GM21447 (cell line): ENCODE results near the gene SOS1.
"Not testable (repeated sequence)": the region's sequence is repeated elsewhere in the genome, so short reads cannot be mapped to it uniquely, and the experiment has no call there.

Experiments used
- ATAC-seq: cut with Tn5 transposase; IDR thresholded peaks from one replicate; pipeline ENCODE4 v1.9.1; 2021; ENCODE audit not compliant: unreplicated experiment

Gene SOS1

GRCh38 chr2:39120771-39121522 lies at the start of gene SOS1:
Gene SOS1, minus strand, starts transcription at chr2:39121051. Its CDS starts 629 bp downstream, at chr2:39120422.
- ATAC-seq, result peak; percentile 42

GRCh38 chr2:39164089-39164488 lies 43.2 kb upstream of the SOS1 start:
- no peak for ATAC-seq

- no peak for ATAC-seq
These were observed 40.1 kb upstream of the SOS1 start for GRCh38 chr2:39160982-39161381.

GRCh38 chr2:39159283-39159682 lies 38.4 kb upstream of the SOS1 start:
- ATAC-seq, result no peak

GRCh38 chr2:39158351-39158750 lies 37.5 kb upstream of the SOS1 start:
- no peak for ATAC-seq

GRCh38 chr2:39156846-39157245 lies 36.0 kb upstream of the SOS1 start:
- ATAC-seq, result no peak

- ATAC-seq, result no peak
These were observed 35.3 kb upstream of the SOS1 start for GRCh38 chr2:39156107-39156506.

GRCh38 chr2:39155573-39155972 lies 34.7 kb upstream of the SOS1 start:
- ATAC-seq, result not testable (repeated sequence)

GRCh38 chr2:39154944-39155343 lies 34.1 kb upstream of the SOS1 start:
- ATAC-seq, result no peak

- no peak for ATAC-seq
These were observed 32.5 kb upstream of the SOS1 start for GRCh38 chr2:39153312-39153711.

GRCh38 chr2:39152504-39152903 lies 31.7 kb upstream of the SOS1 start:
- ATAC-seq, result no peak

GRCh38 chr2:39150890-39151497 lies 30.1 kb upstream of the SOS1 start:
- no peak for ATAC-seq

- no peak for ATAC-seq
These were observed 29.3 kb upstream of the SOS1 start for GRCh38 chr2:39150102-39150562.

GRCh38 chr2:39146630-39147029 lies 25.8 kb upstream of the SOS1 start:
- ATAC-seq, result no peak

GRCh38 chr2:39145906-39146421 lies 25.1 kb upstream of the SOS1 start:
- ATAC-seq, result no peak

GRCh38 chr2:39144416-39144815 lies 23.6 kb upstream of the SOS1 start:
- no peak for ATAC-seq

- no peak for ATAC-seq
These were observed 22.2 kb upstream of the SOS1 start for GRCh38 chr2:39142904-39143605.

GRCh38 chr2:39141334-39142271 lies 20.8 kb upstream of the SOS1 start:
- ATAC-seq, result no peak

GRCh38 chr2:39140948-39141333 lies 20.1 kb upstream of the SOS1 start:
- not testable (repeated sequence) for ATAC-seq

- ATAC-seq, result no peak
These were observed 19.5 kb upstream of the SOS1 start for GRCh38 chr2:39140322-39140847.
